ENCODE measurements around the gene GALNT18.

Gene GALNT18

GRCh38 chr11:11436715-11437313 is 185.0 kb downstream of the GALNT18 start:
- DNase-seq (ENCODE audit: low read depth, low spot score), result no peak

- DNase-seq (ENCODE audit: low read depth, low spot score), result no peak
These were observed 186.2 kb downstream of the GALNT18 start for GRCh38 chr11:11435635-11436034.

GRCh38 chr11:11433960-11434359 is 187.8 kb downstream of the GALNT18 start:
- DNase-seq (ENCODE audit: low read depth, low spot score), result no peak

GRCh38 chr11:11432621-11433319 is 189.0 kb downstream of the GALNT18 start:
- DNase-seq (ENCODE audit: low read depth, low spot score), result no peak

GRCh38 chr11:11430431-11430830 is 191.4 kb downstream of the GALNT18 start:
- DNase-seq (ENCODE audit: low read depth, low spot score), result no peak

GRCh38 chr11:11428714-11429113 is 193.1 kb downstream of the GALNT18 start:
- no peak for DNase-seq (ENCODE audit: low read depth, low spot score)

GRCh38 chr11:11427542-11427941 is 194.3 kb downstream of the GALNT18 start:
- no peak for DNase-seq (ENCODE audit: low read depth, low spot score)

- DNase-seq (ENCODE audit: low read depth, low spot score), result no peak
These were observed 194.7 kb downstream of the GALNT18 start for GRCh38 chr11:11427140-11427539.

GRCh38 chr11:11426226-11426952 is 195.4 kb downstream of the GALNT18 start:
- DNase-seq (ENCODE audit: low read depth, low spot score), result no peak

GRCh38 chr11:11425806-11426205 is 196.0 kb downstream of the GALNT18 start:
- no peak for DNase-seq (ENCODE audit: low read depth, low spot score)

GRCh38 chr11:11424688-11425087 is 197.1 kb downstream of the GALNT18 start:
- DNase-seq (ENCODE audit: low read depth, low spot score), result no peak

GRCh38 chr11:11422411-11423128 is 199.2 kb downstream of the GALNT18 start:
- no peak for DNase-seq (ENCODE audit: low read depth, low spot score)

- DNase-seq (ENCODE audit: low read depth, low spot score), result no peak
These were observed 200.3 kb downstream of the GALNT18 start for GRCh38 chr11:11421509-11421908.

GRCh38 chr11:11420899-11421285 is 200.9 kb downstream of the GALNT18 start:
- DNase-seq (ENCODE audit: low read depth, low spot score), result no peak

- no peak for DNase-seq (ENCODE audit: low read depth, low spot score)
These were observed 201.5 kb downstream of the GALNT18 start for GRCh38 chr11:11420191-11420898.

- no peak for DNase-seq (ENCODE audit: low read depth, low spot score)
These were observed 202.1 kb downstream of the GALNT18 start for GRCh38 chr11:11419747-11420146.

GRCh38 chr11:11416917-11417316 is 204.9 kb downstream of the GALNT18 start:
- DNase-seq (ENCODE audit: low read depth, low spot score), result no peak

- DNase-seq (ENCODE audit: low read depth, low spot score), result no peak
These were observed 205.3 kb downstream of the GALNT18 start for GRCh38 chr11:11416502-11416901.

- no peak for DNase-seq (ENCODE audit: low read depth, low spot score)
These were observed 205.9 kb downstream of the GALNT18 start for GRCh38 chr11:11415901-11416300.

- no peak for DNase-seq (ENCODE audit: low read depth, low spot score)
These were observed 206.8 kb downstream of the GALNT18 start for GRCh38 chr11:11414996-11415395.

GRCh38 chr11:11413776-11414175 is 208.0 kb downstream of the GALNT18 start:
- no peak for DNase-seq (ENCODE audit: low read depth, low spot score)
